GM12892 (cell line): ENCODE data around the gene NR3C2.

Experiments used
- POLR2A ChIP-seq: IDR thresholded peaks from 2 replicates; pipeline ENCODE4 v1.6.1; 2011; ENCODE audit warnings: low read depth, low read length, control low read depth
- POLR2AphosphoS5 ChIP-seq: IDR thresholded peaks from 2 replicates; pipeline ENCODE4 v1.6.1; 2011; ENCODE audit warnings: low read depth, low read length, control low read depth

DNA sequence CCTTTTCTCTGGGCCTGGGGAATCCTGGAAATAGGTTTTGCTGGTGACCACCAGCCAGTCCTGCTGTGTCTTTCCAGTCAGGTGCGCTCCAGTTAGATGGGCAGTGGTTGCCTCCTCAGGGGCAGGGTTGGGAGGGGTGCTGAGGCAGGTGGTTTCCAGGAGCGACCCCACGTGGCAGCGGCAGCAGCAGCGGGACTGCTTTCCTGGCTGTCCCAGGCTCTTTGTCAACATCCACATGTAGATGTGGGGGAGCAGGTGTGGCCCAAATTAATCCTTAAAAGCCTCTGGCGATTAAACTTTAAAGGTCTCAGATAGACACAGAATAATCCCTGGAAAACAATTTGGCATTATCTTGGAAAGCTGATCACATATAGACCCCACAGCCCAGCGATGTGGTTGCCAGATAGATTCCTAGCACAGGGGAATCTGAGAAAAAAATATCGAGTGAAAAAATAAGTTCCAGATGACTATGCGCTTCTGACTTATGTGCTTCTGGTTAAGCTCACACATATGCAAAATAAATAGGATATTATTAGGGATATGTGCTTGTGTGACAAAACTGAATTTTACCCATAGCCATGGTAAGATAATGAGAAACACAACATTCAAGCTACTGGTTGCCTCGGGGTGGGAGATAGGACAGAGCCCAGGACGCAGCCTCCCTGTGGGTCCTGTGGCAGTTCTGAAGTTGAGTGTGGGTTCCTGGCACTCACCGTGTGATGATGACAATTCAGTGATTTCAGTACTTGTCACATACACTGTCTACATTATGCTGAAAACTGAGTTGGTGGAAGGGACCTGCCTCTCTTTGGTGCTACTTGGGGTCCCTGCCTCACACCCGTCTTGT lies 373.9 kb downstream of the NR3C2 start:
- TF ChIP-seq POLR2A: no peak
- no peak for TF ChIP-seq POLR2AphosphoS5
